Measurements from ENCODE around the gene SETD2.

SETD2 gene

GRCh38 chr3:47047069-47047468 is 116.8 kb downstream of the SETD2 start:
- TF ChIP-seq ZBTB7A (IDR thresholded peaks at IDR 0.05; ENCODE audit: low read depth) (no peak), NFIC (IDR thresholded peaks at IDR 0.05) (no peak), FOXM1 (IDR thresholded peaks at IDR 0.05; ENCODE audit: borderline replicate concordance, low read depth) (no peak), EGR1 (IDR thresholded peaks at IDR 0.05) (no peak), TEAD4 (IDR thresholded peaks at IDR 0.05) (no peak), EP300 (IDR thresholded peaks at IDR 0.05; ENCODE audit: borderline replicate concordance) (no peak), TCF12 (IDR thresholded peaks at IDR 0.05; ENCODE audit: low read depth) (no peak), MAX (IDR thresholded peaks at IDR 0.05) (no peak), CEBPB (IDR thresholded peaks at IDR 0.05) (no peak), REST (IDR thresholded peaks at IDR 0.05; ENCODE audit: low read depth) (no peak), TAF1 (IDR thresholded peaks at IDR 0.05; ENCODE audit: low read depth) (no peak), YY1 (IDR thresholded peaks at IDR 0.05; ENCODE audit: low read depth) (no peak), USF1 (IDR thresholded peaks at IDR 0.05) (no peak), CREB1 (IDR thresholded peaks at IDR 0.05; ENCODE audit: low read depth) (no peak), RAD21 (IDR thresholded peaks at IDR 0.05; ENCODE audit: low read depth) (no peak)

- no peak for TF ChIP-seq REST (IDR thresholded peaks at IDR 0.05; ENCODE audit: low read depth)
- TF ChIP-seq TCF12 (IDR thresholded peaks at IDR 0.05; ENCODE audit: low read depth) = no peak
- no peak for TF ChIP-seq EP300 (IDR thresholded peaks at IDR 0.05; ENCODE audit: borderline replicate concordance)
Observed at GRCh38 chr3:47042231-47042791, 121.6 kb downstream of the SETD2 start.

GRCh38 chr3:47041114-47041513 is 122.8 kb downstream of the SETD2 start:
- no peak for TF ChIP-seq TCF12 (IDR thresholded peaks at IDR 0.05; ENCODE audit: low read depth)
- TF ChIP-seq CEBPB (IDR thresholded peaks at IDR 0.05) = no peak
- no peak for TF ChIP-seq MAX (IDR thresholded peaks at IDR 0.05)
- TF ChIP-seq EP300 (IDR thresholded peaks at IDR 0.05; ENCODE audit: borderline replicate concordance) = no peak
- TF ChIP-seq NFIC (IDR thresholded peaks at IDR 0.05) = no peak
- TF ChIP-seq EGR1 (IDR thresholded peaks at IDR 0.05) = no peak
- TF ChIP-seq ZBTB7A (IDR thresholded peaks at IDR 0.05; ENCODE audit: low read depth) = no peak
- TF ChIP-seq FOXM1 (IDR thresholded peaks at IDR 0.05; ENCODE audit: borderline replicate concordance, low read depth) = no peak
- TF ChIP-seq YY1 (IDR thresholded peaks at IDR 0.05; ENCODE audit: low read depth) = no peak
- TF ChIP-seq TAF1 (IDR thresholded peaks at IDR 0.05; ENCODE audit: low read depth) = no peak
- no peak for TF ChIP-seq TEAD4 (IDR thresholded peaks at IDR 0.05)
- TF ChIP-seq RAD21 (IDR thresholded peaks at IDR 0.05; ENCODE audit: low read depth) = no peak
- no peak for TF ChIP-seq USF1 (IDR thresholded peaks at IDR 0.05)
- no peak for TF ChIP-seq REST (IDR thresholded peaks at IDR 0.05; ENCODE audit: low read depth)
- no peak for TF ChIP-seq CREB1 (IDR thresholded peaks at IDR 0.05; ENCODE audit: low read depth)

DNA sequence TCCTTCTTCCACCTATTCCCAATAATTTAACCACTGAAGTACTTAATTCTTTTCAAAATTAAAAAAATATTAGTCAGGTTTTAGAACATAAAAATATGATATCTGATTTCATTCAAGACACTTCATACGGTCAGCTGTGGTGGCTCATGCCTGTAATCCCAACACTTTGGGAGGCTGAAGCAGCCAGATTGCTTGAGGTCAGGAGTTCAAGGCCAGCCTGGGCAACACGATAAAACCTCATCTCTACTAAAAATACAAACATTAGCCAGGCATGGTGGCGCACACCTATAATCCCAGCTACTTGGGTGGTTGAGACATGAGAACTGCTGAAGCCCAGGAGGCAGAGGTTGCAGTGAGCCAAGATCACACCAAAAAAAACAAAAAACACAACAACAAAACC is 127.8 kb downstream of the SETD2 start:
- TF ChIP-seq EGR1 (IDR thresholded peaks at IDR 0.05) = no peak
- no peak for TF ChIP-seq TAF1 (IDR thresholded peaks at IDR 0.05; ENCODE audit: low read depth)

- TF ChIP-seq FOXM1 (IDR thresholded peaks at IDR 0.05; ENCODE audit: borderline replicate concordance, low read depth) (no peak), USF1 (IDR thresholded peaks at IDR 0.05) (no peak), MAX (IDR thresholded peaks at IDR 0.05) (no peak), YY1 (IDR thresholded peaks at IDR 0.05; ENCODE audit: low read depth) (no peak), TEAD4 (IDR thresholded peaks at IDR 0.05) (no peak), EGR1 (IDR thresholded peaks at IDR 0.05) (no peak), CEBPB (IDR thresholded peaks at IDR 0.05) (no peak), EP300 (IDR thresholded peaks at IDR 0.05; ENCODE audit: borderline replicate concordance) (no peak), TCF12 (IDR thresholded peaks at IDR 0.05; ENCODE audit: low read depth) (no peak), NFIC (IDR thresholded peaks at IDR 0.05) (no peak), ZBTB7A (IDR thresholded peaks at IDR 0.05; ENCODE audit: low read depth) (no peak), RAD21 (IDR thresholded peaks at IDR 0.05; ENCODE audit: low read depth) (no peak), CREB1 (IDR thresholded peaks at IDR 0.05; ENCODE audit: low read depth) (no peak), REST (IDR thresholded peaks at IDR 0.05; ENCODE audit: low read depth) (no peak), TAF1 (IDR thresholded peaks at IDR 0.05; ENCODE audit: low read depth) (no peak)
Observed at GRCh38 chr3:47035645-47036044, 128.3 kb downstream of the SETD2 start.
